RWPE1 (cell line): ENCODE results near the gene MTRR.

Experiments used
- CTCF ChIA-PET: fragments of 350-600 bp; sonication (Branson Sonifier 250); formaldehyde crosslinking; extraction: SDS; loops from one replicate; lab custom pipeline; 2021; lab: Yijun Ruan, JAX
- POLR2A ChIA-PET: fragments of 400-600 bp; formaldehyde crosslinking; extraction: SDS; loops from one replicate; lab custom pipeline; 2020; ENCODE audit warnings: antibody characterized with exemption; ENCODE audit not compliant: low non-redundant PET; lab: Yijun Ruan, JAX
- DNase-seq: peaks from one replicate; pipeline ENCODE4 v3.0.0; 2012; ENCODE audit warnings: low spot score
- H3K27ac ChIP-seq: fragments of 450-650 bp; 2 replicates; pipeline ENCODE4 v1.5.1; 2017
- CTCF ChIP-seq: fragments of 450-650 bp; conservative IDR thresholded peaks from 2 replicates; pipeline ENCODE4 v1.5.1; 2017; ENCODE audit warnings: low read depth, mild to moderate bottlenecking

Gene MTRR

GRCh38 chr5:7894439-7894838, 25.5 kb downstream of the MTRR start:
- DNase-seq, result no peak
- ChIA-PET POLR2A (no interaction called here), CTCF (no interaction called here)
- H3K27ac ChIP-seq, result no peak overlapping the region
- TF ChIP-seq CTCF, result no peak

- no peak for DNase-seq
- CTCF ChIA-PET, result no interaction called here
- POLR2A ChIA-PET, result no interaction called here
- TF ChIP-seq CTCF, result no peak
- no peak overlapping the region for H3K27ac ChIP-seq
These were observed 25.9 kb downstream of the MTRR start for GRCh38 chr5:7894860-7895259.

- H3K27ac ChIP-seq, result no peak overlapping the region
- TF ChIP-seq CTCF, result 0 out of 2 replicates have a peak, but pooled peaks have one; percentile 12
- ChIA-PET CTCF (interaction anchor here (1.7 kb wide), 1 partner anchor 10 kb away, joined by 4 read pairs; no protein-coding TSS in a partner anchor), POLR2A (no interaction called here)
- DNase-seq, result no peak
These were observed 28.2 kb downstream of the MTRR start for GRCh38 chr5:7897014-7897600.

- H3K27ac ChIP-seq, result no peak overlapping the region
- POLR2A ChIA-PET, result no interaction called here
- CTCF ChIA-PET, result no interaction called here
- no peak for TF ChIP-seq CTCF
- no peak for DNase-seq
These were observed 33.3 kb downstream of the MTRR start for GRCh38 chr5:7902201-7902600.

GRCh38 chr5:7902666-7903625, 34.0 kb downstream of the MTRR start:
- DNase-seq, result no peak
- CTCF ChIA-PET, result interaction anchor here (1.5 kb wide), 1 partner anchor 16 kb away, joined by 4 read pairs; no protein-coding TSS in a partner anchor
- no peak for TF ChIP-seq CTCF
- H3K27ac ChIP-seq, result no peak overlapping the region
- POLR2A ChIA-PET, result no interaction called here

GRCh38 chr5:7904170-7904569, 35.2 kb downstream of the MTRR start:
- TF ChIP-seq CTCF, result no peak
- POLR2A ChIA-PET, result no interaction called here
- H3K27ac ChIP-seq, result no peak overlapping the region
- CTCF ChIA-PET, result interaction anchor here (1.5 kb wide), 1 partner anchor 17 kb away, joined by 4 read pairs; no protein-coding TSS in a partner anchor
- DNase-seq, result peak; percentile 83
